LNCaP clone FGC (cell line): Measurements from ENCODE around the gene UBXN6.

Experiments used
- DNase-seq: peaks from one replicate; pipeline ENCODE4 v3.0.0-alpha.2; 2011; ENCODE audit warnings: low read depth
- H3K4me3 ChIP-seq: 2 replicates; pipeline ENCODE4 v1.5.1; 2011; ENCODE audit warnings: mild to moderate bottlenecking, low read depth, low read length, control low read depth
- TF ChIP-seq, protein P1 (sequence below): IDR thresholded peaks from 2 replicates; pipeline ENCODE4 v1.5.1; 2012; ENCODE audit warnings: mild to moderate bottlenecking; ENCODE audit not compliant: control insufficient read depth, insufficient read depth; ENCODE audit errors: extremely low read depth

Gene UBXN6

DNA sequence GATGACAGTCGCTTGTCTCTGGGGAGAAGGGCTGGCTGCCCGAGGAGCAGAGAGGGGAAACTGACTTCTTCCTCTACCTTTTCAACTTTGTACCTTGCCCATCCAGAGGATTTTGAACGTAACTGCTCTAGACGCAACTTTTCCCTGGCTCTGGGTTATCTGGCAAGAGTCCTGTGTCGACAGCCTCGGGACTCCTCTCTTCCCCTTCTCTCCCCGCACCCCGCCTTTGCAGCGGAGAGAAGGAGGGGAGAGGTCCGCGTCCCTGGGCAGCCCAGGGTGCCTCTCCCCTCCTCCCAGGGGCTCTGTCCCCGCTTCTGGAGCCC lies 57.8 kb downstream of the UBXN6 start:
- peak overlapping the region; percentile 79 for H3K4me3 ChIP-seq
- TF ChIP-seq, protein P1, sequence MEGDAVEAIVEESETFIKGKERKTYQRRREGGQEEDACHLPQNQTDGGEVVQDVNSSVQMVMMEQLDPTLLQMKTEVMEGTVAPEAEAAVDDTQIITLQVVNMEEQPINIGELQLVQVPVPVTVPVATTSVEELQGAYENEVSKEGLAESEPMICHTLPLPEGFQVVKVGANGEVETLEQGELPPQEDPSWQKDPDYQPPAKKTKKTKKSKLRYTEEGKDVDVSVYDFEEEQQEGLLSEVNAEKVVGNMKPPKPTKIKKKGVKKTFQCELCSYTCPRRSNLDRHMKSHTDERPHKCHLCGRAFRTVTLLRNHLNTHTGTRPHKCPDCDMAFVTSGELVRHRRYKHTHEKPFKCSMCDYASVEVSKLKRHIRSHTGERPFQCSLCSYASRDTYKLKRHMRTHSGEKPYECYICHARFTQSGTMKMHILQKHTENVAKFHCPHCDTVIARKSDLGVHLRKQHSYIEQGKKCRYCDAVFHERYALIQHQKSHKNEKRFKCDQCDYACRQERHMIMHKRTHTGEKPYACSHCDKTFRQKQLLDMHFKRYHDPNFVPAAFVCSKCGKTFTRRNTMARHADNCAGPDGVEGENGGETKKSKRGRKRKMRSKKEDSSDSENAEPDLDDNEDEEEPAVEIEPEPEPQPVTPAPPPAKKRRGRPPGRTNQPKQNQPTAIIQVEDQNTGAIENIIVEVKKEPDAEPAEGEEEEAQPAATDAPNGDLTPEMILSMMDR: no peak
- DNase-seq: no peak

DNA sequence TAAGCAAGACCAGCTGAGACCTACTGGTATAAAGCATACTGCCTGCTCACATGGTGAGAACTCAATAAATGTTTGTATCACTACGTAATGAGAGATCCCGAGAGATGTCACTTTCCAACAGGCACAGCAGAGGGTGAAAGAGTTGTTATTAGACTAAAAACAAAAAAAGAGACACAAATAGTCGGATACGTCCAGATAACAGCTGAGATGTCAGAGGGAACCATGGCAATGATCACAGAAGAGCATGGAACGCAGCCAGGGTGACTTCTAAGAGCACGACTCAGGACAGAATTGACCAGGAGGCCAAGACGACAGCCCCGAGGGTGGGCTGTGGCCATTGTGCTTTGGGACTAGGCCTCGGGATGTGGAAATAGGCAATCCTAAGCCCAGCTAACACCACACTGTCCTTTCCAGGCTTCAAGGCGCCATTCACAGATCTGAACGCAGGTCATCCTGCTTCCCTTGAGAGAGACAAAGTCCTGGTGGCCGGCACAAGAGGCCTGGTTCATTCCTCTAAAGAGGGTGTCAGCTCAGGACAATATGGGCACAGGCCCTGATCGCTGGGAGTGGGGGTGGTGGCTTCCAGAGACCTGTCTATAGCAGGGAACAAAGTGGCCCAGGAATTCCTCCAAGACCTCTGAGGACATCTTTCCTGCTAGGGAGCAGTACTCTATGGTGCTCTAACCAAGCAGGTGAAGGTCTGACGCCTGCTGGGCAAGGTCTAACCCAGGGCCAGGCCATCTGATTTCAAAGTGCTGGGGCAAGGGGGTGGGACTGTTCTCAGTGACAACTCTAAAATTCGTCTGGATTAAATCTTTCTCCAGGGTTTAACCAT lies 60.4 kb downstream of the UBXN6 start:
- TF ChIP-seq, protein P1: no peak
- no peak overlapping the region for H3K4me3 ChIP-seq
- no peak for DNase-seq
